Caco-2 (cell line): ENCODE results near the gene DOK7. TPM values are rescaled to one million over a fixed set of nuclear protein-coding genes. Genes with fewer than 3 reads are reported as not detected.

Experiments
- BruUV-seq: library from RNA; stranded (reverse); fragments of 400-500 nt; replicated peaks from 2 replicates; lab custom pipeline; 2021; lab: Mats Ljungman, UMichigan
- CTCF ChIA-PET: fragments of 300-600 bp; sonication (Branson Sonifier 250); formaldehyde crosslinking; loops from one replicate; lab custom pipeline; 2022; ENCODE audit warnings: antibody characterized with exemption; lab: Charles Lee
- POLR2A ChIA-PET: fragments of 300-600 bp; sonication (Branson Sonifier 250); formaldehyde crosslinking; loops from one replicate; lab custom pipeline; 2022; ENCODE audit warnings: antibody characterized with exemption; lab: Charles Lee
- DNase-seq, 2 experiments: peaks; one replicate each; pipeline versions ENCODE4 v3.0.0 to v3.0.0-alpha.2; 2020 to 2022
- H3K27me3 ChIP-seq: replicated peaks from 2 replicates; pipeline ENCODE4 v1.6.0; 2011; ENCODE audit warnings: low read length; ENCODE audit not compliant: control insufficient read depth, insufficient read depth
- H3K36me3 ChIP-seq: 2 replicates; pipeline ENCODE4 v1.5.1; 2011; ENCODE audit warnings: low read length; ENCODE audit not compliant: control insufficient read depth, insufficient read depth
- H3K4me1 ChIP-seq: fragments of 250-450 bp; sonication (Bioruptor Pico); 2 replicates; pipeline ENCODE4 v1.5.1; 2020; ENCODE audit warnings: mild to moderate bottlenecking
- H3K4me3 ChIP-seq: 2 replicates; pipeline ENCODE4 v1.5.1; 2011; ENCODE audit warnings: low read depth, mild to moderate bottlenecking, control low read depth, low read length
- H3K9me3 ChIP-seq: fragments of 250-450 bp; sonication (Bioruptor Pico); 2 replicates; pipeline ENCODE4 v1.5.1; 2020; ENCODE audit warnings: mild to moderate bottlenecking, moderate library complexity
- H3K27ac Mint-ChIP-seq: one replicate; pipeline ENCODE4 v1.8.0; 2022; ENCODE audit warnings: mixed read lengths; ENCODE audit not compliant: unreplicated experiment
- H3K27me3 Mint-ChIP-seq: one replicate; pipeline ENCODE4 v1.8.0; 2022; ENCODE audit warnings: mixed read lengths; ENCODE audit not compliant: insufficient read depth, unreplicated experiment
- H3K36me3 Mint-ChIP-seq: one replicate; pipeline ENCODE4 v1.8.0; 2022; ENCODE audit warnings: mild to moderate bottlenecking, mixed read lengths; ENCODE audit not compliant: insufficient read depth, unreplicated experiment
- H3K4me1 Mint-ChIP-seq: one replicate; pipeline ENCODE4 v1.8.0; 2022; ENCODE audit warnings: low read depth, mixed read lengths; ENCODE audit not compliant: unreplicated experiment
- H3K4me3 Mint-ChIP-seq: one replicate; pipeline ENCODE4 v1.8.0; 2022; ENCODE audit warnings: mild to moderate bottlenecking, moderate library complexity, mixed read lengths; ENCODE audit not compliant: unreplicated experiment
- H3K9me3 Mint-ChIP-seq: one replicate; pipeline ENCODE4 v1.8.0; 2022; ENCODE audit warnings: mixed read lengths; ENCODE audit not compliant: unreplicated experiment
- CTCF ChIP-seq, 2 experiments: fragments of 200-600 bp in 1 of 2; IDR thresholded peaks; 1 replicate in 1 of 2; 2 replicates in 1 of 2; pipeline versions ENCODE4 v1.5.1 to v1.8.0; 2011 to 2022; ENCODE audit warnings: antibody characterized with exemption in 1 of 2, control low read depth in 1 of 2, inconsistent platforms in 1 of 2, low read depth in 1 of 2, low read length in 1 of 2, mild to moderate bottlenecking in 1 of 2, moderate library complexity in 1 of 2; ENCODE audit not compliant: insufficient read depth in 1 of 2, severe bottlenecking in 1 of 2, unreplicated experiment in 1 of 2
- intact Hi-C: fragments of 100-400 bp; cut with micrococcal nuclease; formaldehyde crosslinking; loops from one replicate; pipeline ENCODE4 v1.10.0; 2022; ENCODE audit not compliant: unreplicated experiment
- total RNA-seq: library from RNA; stranded (reverse); gene quantifications from 2 replicates; pipeline ENCODE4 v1.2.3, GENCODE V29; 2022

The DOK7 gene
- total RNA-seq, 1 experiment from 2014 or later = 0.29 TPM

GRCh38 chr4:3518941-3519340 lies 55.8 kb downstream of the DOK7 start:
- no peak overlapping the region for H3K27ac Mint-ChIP-seq
- H3K27me3 ChIP-seq = no peaks in the 10 kb centered on the region
- peaks cover 41% of the 10 kb centered on the region for H3K36me3 Mint-ChIP-seq
- H3K36me3 ChIP-seq = peaks cover 3% of the 10 kb centered on the region
- no peaks in the 10 kb centered on the region for H3K27me3 Mint-ChIP-seq
- ChIA-PET POLR2A (no interaction called here), CTCF (no interaction called here)
- H3K4me1 Mint-ChIP-seq = no peaks in the 10 kb centered on the region
- intact Hi-C loops = no loop called here
- no TSS peak for BruUV-seq
- no peaks in the 10 kb centered on the region for H3K9me3 ChIP-seq
- H3K4me3 ChIP-seq = no peak overlapping the region
- no peak overlapping the region for H3K4me3 Mint-ChIP-seq
- no peak for DNase-seq
- H3K9me3 Mint-ChIP-seq = no peaks in the 10 kb centered on the region
- no peaks in the 10 kb centered on the region for H3K4me1 ChIP-seq
- TF ChIP-seq CTCF (IDR thresholded peaks at IDR 0.05; ENCODE audit: insufficient read depth in 1 of 2, low read depth in 1 of 2, low read length in 1 of 2, severe bottlenecking in 1 of 2, unreplicated experiment in 1 of 2) = no peak

GRCh38 chr4:3519468-3520264 lies 56.6 kb downstream of the DOK7 start:
- ChIA-PET CTCF (no interaction called here), POLR2A (no interaction called here)
- Mint-ChIP-seq H3K36me3 (peaks cover 41% of the 10 kb centered on the region), H3K27me3 (no peaks in the 10 kb centered on the region), H3K27ac (no peak overlapping the region), H3K9me3 (no peaks in the 10 kb centered on the region), H3K4me1 (no peaks in the 10 kb centered on the region), H3K4me3 (no peak overlapping the region)
- intact Hi-C loops = no loop called here
- no TSS peak for BruUV-seq
- H3K27me3 ChIP-seq = no peaks in the 10 kb centered on the region
- TF ChIP-seq CTCF (IDR thresholded peaks at IDR 0.05; ENCODE audit: insufficient read depth in 1 of 2, low read depth in 1 of 2, low read length in 1 of 2, severe bottlenecking in 1 of 2, unreplicated experiment in 1 of 2) = no peak
- DNase-seq = no peak
- H3K9me3 ChIP-seq = no peaks in the 10 kb centered on the region
- H3K4me1 ChIP-seq = no peaks in the 10 kb centered on the region
- H3K36me3 ChIP-seq = peaks cover 4% of the 10 kb centered on the region
- H3K4me3 ChIP-seq = no peak overlapping the region

GRCh38 chr4:3520276-3520675 lies 57.2 kb downstream of the DOK7 start:
- no peak overlapping the region for H3K4me3 Mint-ChIP-seq
- no peaks in the 10 kb centered on the region for H3K27me3 Mint-ChIP-seq
- Histone ChIP-seq H3K27me3 (no peaks in the 10 kb centered on the region), H3K9me3 (no peaks in the 10 kb centered on the region), H3K36me3 (peaks cover 4% of the 10 kb centered on the region), H3K4me1 (no peaks in the 10 kb centered on the region), H3K4me3 (no peak overlapping the region)
- POLR2A ChIA-PET = no interaction called here
- CTCF ChIA-PET = no interaction called here
- BruUV-seq = no TSS peak
- intact Hi-C loops = no loop called here
- DNase-seq = no peak
- no peaks in the 10 kb centered on the region for H3K4me1 Mint-ChIP-seq
- no peak overlapping the region for H3K27ac Mint-ChIP-seq
- H3K36me3 Mint-ChIP-seq = peaks cover 40% of the 10 kb centered on the region
- no peaks in the 10 kb centered on the region for H3K9me3 Mint-ChIP-seq
- TF ChIP-seq CTCF (IDR thresholded peaks at IDR 0.05; ENCODE audit: insufficient read depth in 1 of 2, low read depth in 1 of 2, low read length in 1 of 2, severe bottlenecking in 1 of 2, unreplicated experiment in 1 of 2) = no peak
